ENCODE measurements around the gene PCDHGA5.
A peak's percentile ranks its signal among the peaks of the same experiment; 100 is the strongest.
"Not testable (repeated sequence)": the region's sequence is repeated elsewhere in the genome, so short reads cannot be mapped to it uniquely, and the experiment has no call there.

PCDHGA5 gene

GRCh38 chr5:141369994-141370848 is 6.3 kb downstream of the PCDHGA5 start, which contains the start of gene PCDHGB3:
Gene PCDHGB3, plus strand, starts transcription at chr5:141370242. Its CDS starts 153 bp downstream, at chr5:141370395.
- Mint-ChIP-seq H3K4me1 (peaks cover 5% of the 10 kb centered on the region), H3K27ac (no peak within 1 kb of the TSS), H3K27me3 (peaks cover 63% of the 10 kb centered on the region)

GRCh38 chr5:141371572-141372475 is 7.9 kb downstream of the PCDHGA5 start:
- Mint-ChIP-seq H3K27me3 (peaks cover 61% of the 10 kb centered on the region), H3K36me3 (peaks cover 15% of the 10 kb centered on the region), H3K9me3 (peaks cover 10% of the 10 kb centered on the region), H3K27ac (no peak overlapping the region), H3K4me3 (no peak overlapping the region), H3K4me1 (peaks cover 5% of the 10 kb centered on the region)

More at GRCh38 chr5:141369994-141370848, 6.3 kb downstream of the PCDHGA5 start, which contains the start of gene PCDHGB3:
- Mint-ChIP-seq H3K9me3 (peaks cover 10% of the 10 kb centered on the region), H3K4me3 (peak within 1 kb of the TSS; percentile 75), H3K36me3 (peaks cover 16% of the 10 kb centered on the region)

GRCh38 chr5:141373673-141374317 is 9.8 kb downstream of the PCDHGA5 start, which contains the start of gene PCDHGA6:
Gene PCDHGA6, plus strand, starts transcription at chr5:141373891. Its CDS starts 193 bp downstream, at chr5:141374084.
- peaks cover 16% of the 10 kb centered on the region for H3K36me3 Mint-ChIP-seq
- H3K27ac Mint-ChIP-seq = no peak within 1 kb of the TSS
- peaks cover 5% of the 10 kb centered on the region for H3K4me1 Mint-ChIP-seq
- peaks cover 54% of the 10 kb centered on the region for H3K27me3 Mint-ChIP-seq
- no peak within 1 kb of the TSS for H3K4me3 Mint-ChIP-seq
- peaks cover 13% of the 10 kb centered on the region for H3K9me3 Mint-ChIP-seq

- Mint-ChIP-seq H3K27ac (no peak overlapping the region), H3K4me3 (no peak overlapping the region), H3K4me1 (peaks cover 5% of the 10 kb centered on the region), H3K9me3 (peaks cover 13% of the 10 kb centered on the region), H3K36me3 (peaks cover 16% of the 10 kb centered on the region), H3K27me3 (peaks cover 51% of the 10 kb centered on the region)
These were observed 10.7 kb downstream of the PCDHGA5 start for GRCh38 chr5:141374627-141375026.

GRCh38 chr5:141375444-141376155 is 11.6 kb downstream of the PCDHGA5 start:
- Mint-ChIP-seq H3K27me3 (peaks cover 50% of the 10 kb centered on the region), H3K36me3 (peaks cover 14% of the 10 kb centered on the region), H3K9me3 (peaks cover 13% of the 10 kb centered on the region)
- not testable (repeated sequence) for H3K4me1 Mint-ChIP-seq, H3K27ac Mint-ChIP-seq, H3K4me3 Mint-ChIP-seq

GRCh38 chr5:141382469-141383294 is 18.7 kb downstream of the PCDHGA5 start, which contains the start of gene PCDHGA7:
Gene PCDHGA7, plus strand, starts transcription at chr5:141382742. Its CDS starts 158 bp downstream, at chr5:141382900.
- no peak within 1 kb of the TSS for H3K27ac Mint-ChIP-seq
- H3K9me3 Mint-ChIP-seq = peaks cover 21% of the 10 kb centered on the region
- H3K4me3 Mint-ChIP-seq = peak within 1 kb of the TSS; percentile 70
- peaks cover 18% of the 10 kb centered on the region for H3K36me3 Mint-ChIP-seq
- H3K27me3 Mint-ChIP-seq = peaks cover 59% of the 10 kb centered on the region
- H3K4me1 Mint-ChIP-seq = no peaks in the 10 kb centered on the region

- H3K36me3 Mint-ChIP-seq = peaks cover 19% of the 10 kb centered on the region
- H3K27me3 Mint-ChIP-seq = peaks cover 61% of the 10 kb centered on the region
- peaks cover 22% of the 10 kb centered on the region for H3K9me3 Mint-ChIP-seq
- peaks cover under 1% of the 10 kb centered on the region for H3K4me1 Mint-ChIP-seq
- H3K4me3 Mint-ChIP-seq = peak overlapping the region; percentile 70
- no peak overlapping the region for H3K27ac Mint-ChIP-seq
These were observed 19.4 kb downstream of the PCDHGA5 start for GRCh38 chr5:141383345-141383744.

- peaks cover 31% of the 10 kb centered on the region for H3K9me3 Mint-ChIP-seq
- H3K27me3 Mint-ChIP-seq = peaks cover 63% of the 10 kb centered on the region
- peaks cover 3% of the 10 kb centered on the region for H3K4me1 Mint-ChIP-seq
- no peak overlapping the region for H3K4me3 Mint-ChIP-seq
- no peak overlapping the region for H3K27ac Mint-ChIP-seq
- peaks cover 23% of the 10 kb centered on the region for H3K36me3 Mint-ChIP-seq
These were observed 20.7 kb downstream of the PCDHGA5 start for GRCh38 chr5:141384471-141385267.

GRCh38 chr5:141387557-141388311 is 23.8 kb downstream of the PCDHGA5 start, which contains the start of gene PCDHGB4:
Gene PCDHGB4, plus strand, starts transcription at chr5:141387698. Its CDS starts 187 bp downstream, at chr5:141387885.
- peak within 1 kb of the TSS; percentile 11 for H3K4me3 Mint-ChIP-seq
- H3K9me3 Mint-ChIP-seq = peaks cover 40% of the 10 kb centered on the region
- H3K27ac Mint-ChIP-seq, H3K4me1 Mint-ChIP-seq: not testable (repeated sequence)
- H3K36me3 Mint-ChIP-seq = peaks cover 27% of the 10 kb centered on the region
- peaks cover 63% of the 10 kb centered on the region for H3K27me3 Mint-ChIP-seq

- Mint-ChIP-seq H3K9me3 (peaks cover 40% of the 10 kb centered on the region), H3K4me3 (no peak overlapping the region), H3K27me3 (peaks cover 64% of the 10 kb centered on the region), H3K27ac (no peak overlapping the region), H3K4me1 (peaks cover 3% of the 10 kb centered on the region), H3K36me3 (peaks cover 29% of the 10 kb centered on the region)
These were observed 24.7 kb downstream of the PCDHGA5 start for GRCh38 chr5:141388661-141389060.

GRCh38 chr5:141389153-141390042 is 25.4 kb downstream of the PCDHGA5 start:
- Mint-ChIP-seq H3K27ac (no peak overlapping the region), H3K9me3 (peaks cover 42% of the 10 kb centered on the region), H3K4me1 (peaks cover 3% of the 10 kb centered on the region), H3K4me3 (no peak overlapping the region), H3K27me3 (peaks cover 64% of the 10 kb centered on the region), H3K36me3 (peaks cover 28% of the 10 kb centered on the region)
